HPDE6-E6E7 (cell line): ENCODE data around the gene PPP1R9A.

Experiments used
- DNase-seq: peaks from one replicate; pipeline ENCODE4 v3.0.0; 2011; ENCODE audit warnings: missing footprints; ENCODE audit errors: extremely low spot score

Gene PPP1R9A

GRCh38 chr7:95097291-95097690 is 189.9 kb downstream of the PPP1R9A start:
- DNase-seq, result no peak

DNA sequence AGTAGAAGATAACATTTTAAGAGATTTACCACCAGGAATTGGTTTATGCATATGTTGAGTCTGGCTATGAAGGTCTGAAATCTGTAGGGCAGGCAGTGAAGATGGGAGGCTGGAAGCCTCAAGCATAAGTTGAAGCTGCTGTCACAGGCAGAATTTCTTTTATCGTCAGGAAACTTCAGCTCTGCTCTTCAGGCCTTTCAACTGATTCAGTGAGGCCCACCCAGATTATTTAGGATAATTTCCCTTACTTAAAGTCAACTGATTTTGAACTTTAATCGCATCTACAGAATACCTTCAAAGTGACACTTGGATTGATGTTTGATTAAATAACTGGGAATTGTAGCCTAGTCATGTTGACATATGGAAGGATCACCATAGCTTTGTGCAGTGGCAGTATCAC is 190.5 kb downstream of the PPP1R9A start:
- no peak for DNase-seq

GRCh38 chr7:95099106-95099505 is 191.7 kb downstream of the PPP1R9A start:
- DNase-seq, result no peak

DNA sequence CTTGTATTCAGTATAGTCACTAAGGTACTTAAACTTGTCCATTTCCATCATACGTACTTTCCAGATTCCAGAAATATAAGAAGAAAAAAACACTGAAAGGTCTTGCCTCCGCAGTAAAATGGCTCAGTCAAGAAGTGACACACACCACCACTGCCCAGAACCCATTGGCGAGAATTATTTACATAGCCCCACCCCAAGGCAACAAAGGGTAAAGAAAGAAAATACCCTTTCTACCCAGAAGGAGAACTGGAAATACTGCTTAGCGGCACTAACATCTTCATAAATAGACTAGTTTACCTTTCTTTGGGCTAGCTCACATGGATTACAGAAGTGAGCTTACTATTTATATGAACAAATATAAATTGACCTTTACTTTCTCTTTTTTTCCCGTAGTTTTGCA is 194.0 kb downstream of the PPP1R9A start:
- DNase-seq, result no peak

GRCh38 chr7:95102662-95103061 is 195.3 kb downstream of the PPP1R9A start:
- DNase-seq, result no peak

- peak; percentile 40 for DNase-seq
Measured at GRCh38 chr7:95104739-95105138, 197.3 kb downstream of the PPP1R9A start.

DNA sequence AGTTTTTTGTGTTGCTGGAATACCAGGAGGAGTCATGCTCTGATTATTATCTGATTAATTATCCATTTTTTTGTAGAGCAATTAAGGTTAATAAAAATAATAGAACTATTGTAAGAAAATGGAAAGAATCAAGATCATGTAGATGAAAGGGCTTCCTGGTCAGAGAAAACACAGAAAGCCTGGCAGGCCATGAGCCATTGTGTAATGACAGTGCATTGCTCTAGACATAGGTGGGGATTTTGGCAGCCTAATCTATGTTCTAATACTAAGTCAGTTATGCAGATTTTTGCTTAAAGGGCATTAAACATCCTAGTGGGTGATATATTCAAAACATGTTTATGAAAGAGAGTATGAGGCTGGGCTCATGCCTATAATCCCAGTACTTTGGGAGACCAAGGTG is 198.2 kb downstream of the PPP1R9A start:
- DNase-seq, result no peak

DNA sequence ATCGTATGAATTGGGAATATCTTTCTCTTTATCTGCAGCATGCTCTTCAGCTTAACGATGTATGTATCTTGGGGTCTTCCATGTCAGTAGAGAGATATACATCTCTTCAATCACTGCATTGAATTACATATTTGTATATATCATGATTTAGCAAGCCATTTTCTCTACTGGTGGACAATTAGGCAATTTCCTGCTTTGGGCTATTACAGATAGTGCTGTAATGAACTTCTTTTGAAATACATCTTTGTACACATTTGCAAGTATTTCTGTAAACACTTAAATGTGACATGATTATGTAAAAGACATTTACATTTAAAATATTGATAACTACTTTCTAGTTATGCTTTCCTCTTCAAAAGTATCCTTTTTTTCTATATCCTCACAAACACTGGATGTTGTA is 199.0 kb downstream of the PPP1R9A start:
- DNase-seq, result no peak

GRCh38 chr7:95110707-95111106 is 203.3 kb downstream of the PPP1R9A start:
- no peak for DNase-seq

DNA sequence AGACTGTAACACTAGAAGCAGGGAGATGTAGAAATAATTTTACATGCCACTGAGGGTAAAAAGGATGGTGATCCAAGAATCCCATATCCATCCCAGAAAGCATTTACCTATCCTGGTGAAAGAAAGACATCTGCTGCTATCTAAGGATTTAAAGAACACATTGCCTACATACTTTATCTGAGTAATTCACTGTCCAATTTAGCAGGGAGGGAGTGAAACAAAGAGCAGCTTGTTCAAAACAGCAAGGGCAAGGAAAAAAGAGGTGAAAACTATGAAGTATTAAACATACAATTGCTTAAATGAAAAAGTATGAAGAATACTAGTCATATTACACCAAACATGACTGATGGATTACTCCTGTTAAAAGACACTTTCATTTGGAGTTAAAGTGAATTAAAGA is 206.2 kb downstream of the PPP1R9A start:
- no peak for DNase-seq

GRCh38 chr7:95126053-95126709 is 218.8 kb downstream of the PPP1R9A start:
- no peak for DNase-seq

GRCh38 chr7:95132500-95132899 is 225.1 kb downstream of the PPP1R9A start:
- no peak for DNase-seq

DNA sequence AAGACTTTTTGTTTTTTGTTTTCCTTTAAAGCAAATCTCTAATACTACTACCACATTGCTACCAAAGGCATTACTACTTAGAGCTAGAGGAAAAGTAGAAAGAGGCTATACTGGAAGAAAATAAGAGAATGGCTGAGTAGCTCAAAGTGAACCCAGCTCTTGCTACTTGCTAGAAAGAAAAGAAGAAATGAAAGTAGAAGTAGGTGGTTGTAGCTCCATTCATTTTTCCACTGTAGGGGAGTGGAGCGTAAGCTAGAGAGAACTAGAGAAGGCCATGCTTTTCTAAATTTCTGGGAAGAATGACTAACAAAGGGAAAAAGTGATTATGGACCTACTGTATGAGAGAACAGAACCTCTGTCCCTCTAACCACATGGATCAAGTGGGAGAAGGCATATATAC is 232.5 kb downstream of the PPP1R9A start:
- DNase-seq, result no peak

GRCh38 chr7:95141755-95142154 is 234.4 kb downstream of the PPP1R9A start:
- DNase-seq, result no peak

GRCh38 chr7:95144256-95144655 is 236.9 kb downstream of the PPP1R9A start:
- DNase-seq, result no peak

- no peak for DNase-seq
Measured at GRCh38 chr7:95155965-95156364, 248.6 kb downstream of the PPP1R9A start.

DNA sequence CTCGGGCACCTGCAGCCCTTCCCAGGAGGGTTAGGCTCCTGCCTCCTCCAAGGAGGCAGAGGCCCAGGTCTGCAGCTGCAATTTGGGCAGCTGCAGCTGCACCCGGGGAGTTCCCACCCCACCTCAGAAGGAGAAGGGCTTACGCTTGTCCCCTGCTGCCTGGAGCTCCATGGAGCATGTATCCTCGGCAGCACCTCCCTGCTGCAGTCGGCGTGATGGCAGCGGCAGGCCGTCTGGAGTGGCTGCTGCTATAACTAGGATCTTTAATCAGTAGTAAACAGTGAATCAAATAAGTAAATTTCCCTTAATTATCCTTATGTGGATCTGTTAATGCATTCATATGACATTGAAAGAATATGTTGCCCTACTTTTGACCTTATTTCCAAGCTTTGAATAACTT is 250.0 kb downstream of the PPP1R9A start:
- no peak for DNase-seq

- DNase-seq, result no peak
Measured at GRCh38 chr7:95169678-95170077, 262.3 kb downstream of the PPP1R9A start.

DNA sequence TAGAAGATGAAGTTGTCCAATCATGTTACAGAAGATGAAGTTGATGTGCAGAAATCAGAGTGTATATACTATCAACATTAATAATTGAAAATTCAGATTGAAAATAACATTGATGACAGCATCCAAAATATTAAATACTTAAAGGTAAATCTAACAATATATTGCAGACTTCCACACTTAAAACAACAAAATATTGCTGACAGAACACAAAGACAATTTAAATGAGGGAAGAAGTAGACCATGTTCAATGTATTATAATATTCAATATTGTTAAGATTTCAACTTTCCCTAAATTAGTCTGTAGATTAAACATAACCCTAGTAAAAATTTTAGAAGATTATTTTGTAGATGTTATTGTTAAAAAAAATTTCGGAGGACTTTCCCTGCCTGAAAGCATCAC is 265.0 kb downstream of the PPP1R9A start:
- no peak for DNase-seq

- DNase-seq, result no peak
Measured at GRCh38 chr7:95190515-95190914, 283.1 kb downstream of the PPP1R9A start.

DNA sequence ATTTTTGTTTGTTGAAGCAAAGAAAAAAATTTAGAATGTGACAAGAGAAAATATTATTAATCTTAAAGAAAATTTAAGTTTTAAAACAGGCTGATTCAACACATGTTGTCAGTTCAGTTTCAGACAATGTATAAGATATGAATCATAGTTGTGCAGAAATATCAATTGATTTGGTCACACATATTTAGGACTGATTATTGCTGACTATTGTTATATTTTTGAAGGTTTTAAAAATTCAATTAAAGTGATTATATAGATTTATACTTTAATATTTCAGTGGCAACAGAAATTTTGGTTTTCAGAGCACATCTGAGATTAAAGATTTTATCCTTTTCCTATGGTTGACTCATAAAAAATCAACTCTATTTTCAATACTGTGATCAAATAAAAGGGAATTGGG is 284.4 kb downstream of the PPP1R9A start:
- DNase-seq, result no peak

GRCh38 chr7:95198863-95199262 is 291.5 kb downstream of the PPP1R9A start:
- no peak for DNase-seq

- peak; percentile 20 for DNase-seq
Measured at GRCh38 chr7:95199779-95200558, 292.6 kb downstream of the PPP1R9A start.

DNA sequence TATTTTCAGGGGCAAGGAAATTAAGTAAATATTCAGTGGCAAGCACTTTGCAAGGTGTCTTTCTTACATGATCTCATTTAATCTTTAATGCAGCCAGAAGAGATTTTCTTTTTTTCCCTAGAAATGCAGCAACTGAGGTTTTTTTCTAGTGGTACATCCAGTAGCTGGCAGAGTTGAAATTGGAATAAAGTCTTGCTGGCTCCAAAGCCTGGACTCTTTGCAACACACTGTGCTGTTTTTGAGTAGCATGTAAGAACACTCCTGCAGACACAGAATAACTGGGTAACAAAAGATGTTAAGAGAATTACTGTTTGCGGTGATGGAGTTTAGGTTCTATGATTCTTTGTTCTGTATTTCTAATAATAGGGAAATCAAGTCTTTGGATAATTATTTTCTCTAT is 293.3 kb downstream of the PPP1R9A start:
- DNase-seq, result no peak
